GM08714 (cell line): ENCODE measurements around the gene ALKBH4.
A peak's percentile ranks its signal among the peaks of the same experiment; 100 is the strongest.

ENCODE experiments used
- H3K4me3 ChIP-seq: fragments of 200-500 bp; sonication (Bioruptor generic); 2 replicates; pipeline ENCODE4 v1.5.1; 2014; ENCODE audit warnings: mild to moderate bottlenecking, low read length, inconsistent platforms
- ZNF274 ChIP-seq: IDR thresholded peaks from 2 replicates; pipeline ENCODE4 v1.6.1; 2012; ENCODE audit warnings: mild to moderate bottlenecking, low read depth, low read length

ALKBH4 gene

DNA sequence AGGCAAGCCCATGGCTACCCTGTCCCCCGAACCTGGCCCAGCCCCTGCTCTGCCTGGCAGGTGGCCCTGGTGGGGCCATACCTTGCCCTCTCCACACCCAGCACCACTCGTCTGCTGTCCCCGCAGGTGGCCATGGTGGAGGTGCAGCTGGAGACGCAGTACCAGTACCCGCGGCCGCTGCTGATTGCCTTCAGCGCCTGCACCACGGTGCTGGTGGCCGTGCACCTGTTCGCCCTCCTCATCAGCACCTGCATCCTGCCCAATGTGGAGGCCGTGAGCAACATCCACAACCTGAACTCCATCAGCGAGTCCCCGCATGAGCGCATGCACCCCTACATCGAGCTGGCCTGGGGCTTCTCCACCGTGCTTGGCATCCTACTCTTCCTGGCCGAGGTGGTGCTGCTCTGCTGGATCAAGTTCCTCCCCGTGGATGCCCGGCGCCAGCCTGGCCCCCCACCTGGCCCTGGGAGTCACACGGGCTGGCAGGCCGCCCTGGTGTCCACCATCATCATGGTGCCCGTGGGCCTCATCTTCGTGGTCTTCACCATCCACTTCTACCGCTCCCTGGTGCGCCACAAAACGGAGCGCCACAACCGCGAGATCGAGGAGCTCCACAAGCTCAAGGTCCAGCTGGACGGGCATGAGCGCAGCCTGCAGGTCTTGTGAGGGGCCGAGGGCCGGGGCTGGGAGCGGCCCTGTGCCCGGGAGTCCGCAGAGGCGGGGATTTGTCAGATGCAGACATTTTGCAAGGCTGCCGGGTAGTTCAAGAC, 18.1 kb downstream of the ALKBH4 start:
- TF ChIP-seq ZNF274: no peak
- no peak overlapping the region for H3K4me3 ChIP-seq

DNA sequence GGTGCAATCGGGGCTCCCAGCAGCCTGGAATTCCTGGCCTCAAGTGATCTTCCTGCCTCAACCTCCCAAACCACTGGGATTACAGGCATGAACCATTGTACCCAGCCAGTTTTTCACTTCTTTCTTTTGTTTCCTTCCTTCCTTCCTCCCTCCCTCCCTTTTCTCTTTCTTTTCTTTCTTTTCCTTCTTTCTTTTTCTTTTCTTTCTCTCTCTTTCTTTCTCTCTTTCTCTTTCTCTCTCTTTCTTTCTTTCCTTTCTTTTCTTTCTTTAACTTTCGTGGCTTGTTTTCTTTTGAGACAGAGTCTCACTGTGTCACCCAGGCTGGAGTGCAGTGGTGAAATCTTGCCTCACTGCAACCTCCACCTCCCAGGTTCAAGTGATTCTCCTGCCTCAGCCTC, 19.0 kb downstream of the ALKBH4 start:
- H3K4me3 ChIP-seq: no peak overlapping the region
- no peak for TF ChIP-seq ZNF274

DNA sequence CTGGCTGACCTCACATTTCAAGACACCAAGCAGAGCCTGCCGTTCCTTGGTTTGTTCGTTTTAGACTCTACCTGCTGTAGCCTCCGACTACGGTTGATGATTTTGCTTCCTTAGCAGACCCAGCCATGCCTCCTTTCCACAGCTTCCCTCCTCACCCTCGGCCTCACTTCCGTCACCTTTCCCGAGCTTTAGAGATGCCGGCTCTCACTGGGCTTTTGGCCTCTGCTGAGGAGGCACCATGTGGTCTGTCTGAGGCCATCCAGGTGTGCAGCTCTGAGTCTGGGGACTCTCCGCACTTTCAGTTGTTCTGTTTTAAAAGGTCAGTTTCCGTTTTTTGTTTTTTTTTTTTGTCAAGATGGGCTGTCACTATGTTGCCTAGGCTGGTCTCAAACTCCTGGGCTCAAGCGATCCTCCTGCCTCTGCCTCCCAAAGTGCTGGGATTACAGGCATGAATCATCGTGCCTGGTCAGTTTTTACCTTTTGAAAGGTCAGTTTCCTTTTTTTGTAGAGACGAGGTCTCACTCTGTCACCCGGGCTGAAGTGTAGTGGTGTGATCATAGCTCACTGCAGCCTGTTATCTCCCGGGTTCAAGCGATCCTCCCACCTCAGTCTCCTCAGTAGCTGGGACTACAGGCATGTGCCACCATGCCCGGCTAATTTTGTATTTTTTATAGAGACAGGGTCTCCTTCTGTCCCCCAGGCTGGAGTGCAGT, 19.5 kb downstream of the ALKBH4 start:
- no peak overlapping the region; the same call in 1 of the 2 replicates for H3K4me3 ChIP-seq
- no peak for TF ChIP-seq ZNF274

DNA sequence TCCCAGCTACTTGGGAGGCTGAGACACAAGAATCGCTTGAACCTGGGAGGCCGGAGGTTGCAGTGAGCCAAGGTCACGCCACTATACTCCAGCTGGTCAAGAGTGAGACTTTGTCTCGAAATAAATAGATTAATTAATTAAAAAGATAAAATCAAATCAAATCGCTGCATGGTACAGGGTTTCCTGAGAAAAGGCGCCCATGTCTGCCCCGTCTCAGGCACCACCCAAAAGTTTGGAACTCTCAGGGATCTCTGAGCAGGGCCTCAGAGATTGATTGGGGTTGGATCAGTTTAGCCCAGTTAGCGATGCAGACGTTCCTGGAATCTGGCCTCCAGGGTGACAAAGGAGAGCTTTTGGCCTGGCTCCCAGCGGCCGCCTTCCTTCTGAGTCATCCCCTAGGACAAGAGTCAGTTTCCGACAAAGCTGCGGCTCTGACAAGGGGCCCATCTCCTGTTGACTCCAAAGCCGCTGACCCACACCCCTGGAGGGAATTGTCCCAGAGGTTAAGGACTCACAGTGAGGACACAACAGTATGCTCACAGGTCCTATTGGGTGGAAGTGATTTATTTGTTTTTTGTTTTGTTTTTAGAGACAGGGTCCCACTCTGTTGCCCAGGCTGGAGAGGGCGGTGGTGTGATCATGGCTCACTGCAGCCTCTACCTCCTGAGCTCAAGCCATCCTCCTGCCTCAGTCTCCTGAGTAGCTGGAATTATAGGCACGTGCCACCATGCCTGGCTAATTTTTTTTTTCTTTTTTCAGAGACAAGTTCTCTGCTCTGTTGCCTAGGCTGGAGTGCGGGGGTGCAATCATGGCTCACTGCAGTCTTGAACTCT, 24.5 kb downstream of the ALKBH4 start:
- TF ChIP-seq ZNF274: no peak
- no peak overlapping the region for H3K4me3 ChIP-seq

DNA sequence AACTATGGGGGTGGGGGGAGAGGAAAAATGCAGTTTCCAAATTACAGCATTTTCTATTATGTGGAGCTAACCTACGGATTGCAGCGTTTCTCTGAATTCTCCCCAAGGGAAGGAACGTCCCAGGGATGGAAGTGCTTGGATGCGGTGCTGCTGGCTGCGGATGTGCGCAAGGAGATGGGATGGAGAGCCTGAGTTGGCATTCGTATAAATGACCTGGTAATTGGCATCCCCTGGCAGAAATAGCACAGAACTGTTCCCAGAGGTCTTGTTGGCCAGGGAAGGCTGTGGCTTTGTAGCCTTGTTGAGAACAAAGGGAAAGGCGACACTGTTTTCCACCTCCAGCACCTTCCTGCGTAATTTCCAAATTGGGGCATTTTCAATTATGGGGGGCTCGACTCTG, 28.5 kb downstream of the ALKBH4 start:
- no peak for TF ChIP-seq ZNF274
- H3K4me3 ChIP-seq: no peak overlapping the region; the same call in 1 of the 2 replicates

DNA sequence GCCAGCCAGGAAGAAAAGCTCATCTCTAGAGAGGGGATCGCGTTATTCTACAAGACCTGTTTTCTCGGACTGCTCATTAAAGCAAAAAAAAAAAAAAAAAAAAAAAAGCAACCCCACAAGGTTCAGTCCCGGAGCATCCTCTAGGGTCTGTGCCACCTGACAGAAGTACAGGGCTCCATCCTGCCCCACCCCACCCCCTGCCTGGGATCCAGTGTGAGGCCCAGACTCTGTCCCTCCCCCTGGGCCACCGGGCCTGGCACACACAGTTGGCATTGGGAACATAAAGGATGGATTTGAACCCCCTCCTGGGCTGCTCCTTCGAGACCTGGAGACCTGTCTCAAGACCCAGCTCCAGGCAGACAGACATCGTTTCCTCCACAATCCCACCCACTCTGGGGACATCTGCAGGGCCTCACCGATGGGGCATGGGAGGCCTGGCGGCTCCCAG, 30.6 kb downstream of the ALKBH4 start:
- H3K4me3 ChIP-seq: peak overlapping the region; percentile 66
- no peak for TF ChIP-seq ZNF274

DNA sequence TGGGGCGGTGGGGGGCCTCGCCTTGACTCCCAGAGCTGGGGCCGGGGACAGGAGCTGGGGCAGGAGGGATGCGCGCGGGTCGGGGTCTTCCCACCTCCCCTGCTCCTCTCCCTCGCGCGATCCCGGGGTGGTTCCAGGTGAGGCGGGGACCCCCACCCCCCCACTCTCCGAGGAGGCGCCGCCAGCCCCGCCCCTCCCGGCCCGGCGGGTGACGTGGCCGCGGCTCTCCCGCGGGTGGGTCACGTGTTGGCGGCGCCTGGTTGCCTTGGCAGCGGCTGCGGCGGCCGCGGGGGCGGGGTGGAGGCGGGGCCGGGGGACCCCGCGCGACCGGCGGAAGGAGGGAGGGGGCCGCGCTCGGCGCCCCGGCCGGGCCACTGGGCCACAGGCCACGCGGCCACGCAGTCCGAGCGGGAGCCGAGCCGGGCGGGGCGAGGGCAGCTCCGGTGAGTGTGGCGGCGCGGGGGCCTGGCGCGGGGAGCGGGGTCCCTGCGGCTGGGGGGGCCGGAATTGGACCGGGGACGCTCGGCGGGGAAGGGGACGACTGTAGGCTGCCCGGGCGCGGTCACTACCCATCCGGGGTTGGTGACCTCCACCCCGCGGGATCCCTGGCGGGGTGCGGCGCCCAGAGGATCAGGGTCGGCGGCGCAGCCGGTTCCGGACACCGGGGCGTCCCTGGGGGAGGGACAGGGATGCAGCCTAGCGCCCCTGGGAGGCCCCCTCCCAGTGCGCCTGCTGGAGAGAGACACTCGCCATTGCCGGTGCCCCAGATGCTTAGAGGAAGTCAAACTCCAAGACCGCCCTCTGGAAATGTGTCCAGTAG, 31.2 kb downstream of the ALKBH4 start, which contains the start of gene ORAI2:
Gene ORAI2 (plus strand): TSS at position 357 of the 820 bp plus-strand sequence. CDS start 5,382 bp downstream, outside the sequence.
- peak within 1 kb of the TSS; percentile 66 for H3K4me3 ChIP-seq
- TF ChIP-seq ZNF274: no peak

DNA sequence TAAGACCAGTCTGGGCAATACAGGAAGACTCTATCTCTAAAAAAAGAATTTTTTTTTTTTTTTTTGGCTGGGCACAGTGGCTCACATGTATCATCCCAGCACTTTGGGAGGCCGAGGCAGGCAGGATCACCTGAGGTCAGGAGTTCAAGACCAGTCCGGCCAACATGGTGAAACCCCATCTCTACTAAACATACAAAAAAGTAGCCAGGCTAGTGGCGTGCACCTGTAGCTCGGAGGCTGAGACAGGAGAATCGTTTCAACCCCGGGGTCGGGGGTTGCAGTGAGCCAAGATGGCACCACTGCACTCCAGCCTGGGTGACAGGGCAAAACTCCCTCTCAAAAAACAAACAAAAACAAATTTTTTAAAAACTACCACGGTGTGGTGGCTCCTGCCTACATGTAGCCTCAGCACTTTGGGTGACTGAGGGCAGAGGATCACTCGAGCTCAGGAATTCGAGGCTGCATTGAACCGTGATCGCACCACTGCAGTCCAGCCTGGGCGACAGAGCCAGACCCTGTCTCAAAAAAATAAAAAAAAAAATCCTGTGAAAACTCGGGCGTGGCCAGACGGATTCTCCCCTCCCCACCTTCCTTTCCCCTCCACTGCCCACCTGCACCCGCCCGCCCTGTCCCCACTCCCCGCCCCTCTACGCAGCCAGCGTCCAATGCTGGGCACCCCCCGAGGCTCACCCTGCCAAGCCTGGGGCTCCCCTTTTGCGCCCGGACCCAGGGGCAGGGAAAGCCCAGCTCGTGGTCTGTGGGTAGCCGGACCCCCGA, 32.0 kb downstream of the ALKBH4 start:
- no peak for TF ChIP-seq ZNF274

DNA sequence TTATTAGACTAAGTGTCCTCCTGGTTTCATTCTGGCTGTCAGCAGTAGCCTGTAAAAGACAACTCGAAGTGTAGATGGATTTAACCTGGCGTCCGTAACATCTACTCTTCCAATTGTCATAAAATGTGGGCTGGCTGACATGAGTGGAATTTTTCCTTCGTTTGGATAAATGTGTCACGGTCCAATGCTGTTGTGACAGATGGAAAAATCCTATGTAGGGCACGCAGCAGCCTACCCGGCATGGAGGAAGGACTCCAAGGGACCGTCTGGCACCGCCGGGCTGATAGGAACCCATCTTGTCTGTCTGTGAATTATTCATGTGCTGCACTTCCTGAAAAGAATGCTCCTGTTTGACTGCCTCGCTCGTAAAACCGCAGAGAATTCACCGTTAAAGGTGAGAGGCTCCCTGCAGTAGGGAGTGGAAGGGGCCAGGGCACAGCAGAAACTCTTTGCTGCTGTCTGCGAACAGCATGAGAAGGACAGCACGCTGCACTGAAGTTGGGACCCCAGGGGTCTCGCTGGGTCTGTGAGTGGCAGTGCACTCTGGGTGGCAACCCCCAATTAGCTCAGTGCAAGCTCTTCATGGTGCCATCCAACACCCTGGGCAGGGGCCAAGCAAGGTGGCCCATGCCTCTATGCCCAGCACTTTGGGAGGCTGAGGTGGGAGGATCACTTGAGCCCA, 32.9 kb downstream of the ALKBH4 start:
- H3K4me3 ChIP-seq: peak overlapping the region; percentile 3; the same call in 1 of the 2 replicates

More for the DNA sequence above, 32.0 kb downstream of the ALKBH4 start:
- H3K4me3 ChIP-seq: peak overlapping the region; percentile 61; the same call in 1 of the 2 replicates

DNA sequence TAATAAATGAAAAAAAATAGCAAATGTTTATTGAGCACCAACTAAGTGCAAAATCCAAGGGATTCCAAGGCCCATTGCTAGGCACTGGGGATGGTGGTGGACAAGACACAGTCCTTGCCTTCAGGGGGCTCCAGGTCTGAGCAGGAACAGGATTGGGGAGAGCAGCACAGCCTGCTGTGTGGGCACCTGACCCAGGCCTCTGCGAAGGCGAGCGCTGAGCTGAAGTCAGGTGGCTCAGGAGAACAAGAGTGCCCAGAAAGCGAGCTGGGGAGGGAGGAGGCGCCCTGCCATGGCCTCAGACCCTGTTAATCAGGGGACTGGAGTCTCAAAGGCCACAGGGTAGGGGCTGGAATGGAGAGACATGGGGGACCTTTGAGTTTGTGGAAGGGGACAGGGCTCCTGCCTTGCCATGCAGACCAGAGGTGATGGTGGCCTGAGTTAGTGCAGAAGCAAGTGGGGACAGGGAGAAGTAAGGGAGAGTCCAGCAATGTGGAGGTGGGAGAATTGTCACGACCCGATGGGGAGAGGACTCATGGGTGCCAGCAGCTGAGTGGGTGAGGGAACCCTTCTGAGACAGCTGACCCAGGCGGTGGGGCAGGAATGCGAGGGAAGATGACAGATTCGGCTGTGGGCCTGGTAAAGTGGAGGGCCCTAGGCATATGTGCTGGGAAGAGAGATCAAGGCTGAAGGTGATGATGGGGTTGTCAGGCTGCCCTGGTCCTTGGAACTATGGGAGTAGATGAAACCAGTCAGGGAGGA, 35.3 kb downstream of the ALKBH4 start:
- no peak for TF ChIP-seq ZNF274
- H3K4me3 ChIP-seq: no peak overlapping the region

More for the DNA sequence above, 32.9 kb downstream of the ALKBH4 start:
- TF ChIP-seq ZNF274: no peak

DNA sequence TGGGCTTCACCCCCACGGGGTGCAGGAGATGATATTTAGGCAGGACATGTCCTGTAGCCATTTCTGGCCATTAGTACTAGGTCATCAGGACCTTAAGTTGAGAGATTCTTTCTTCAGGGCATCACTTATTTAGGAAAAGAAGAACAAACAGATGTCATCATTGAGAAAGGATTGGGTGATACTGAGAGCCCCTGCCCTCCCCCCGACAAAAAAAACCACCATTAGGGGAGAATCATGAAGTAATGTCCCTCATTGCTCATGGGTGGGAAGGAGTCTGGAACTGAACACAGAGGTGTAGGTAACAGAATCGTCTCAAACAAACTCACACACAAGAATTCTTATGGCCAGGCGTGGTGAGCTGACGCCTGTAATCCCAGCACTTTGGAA, 37.7 kb downstream of the ALKBH4 start:
- TF ChIP-seq ZNF274: no peak
- H3K4me3 ChIP-seq: peak overlapping the region; percentile 29; the same call in 1 of the 2 replicates
